Lung (tissue), 12 donors: ENCODE results near the gene ABCB8. TPM values are rescaled to one million over a fixed set of nuclear protein-coding genes. Genes with fewer than 3 reads are reported as not detected.

Source experiments
- ATAC-seq: fragments of 200-7000 bp; cut with Tn5 transposase; one replicate; pipeline ENCODE4 v1.9.1; 2020; ENCODE audit warnings: moderate number of reproducible peaks; ENCODE audit not compliant: insufficient read depth, low FRiP score
- DNase-seq, 3 donors: peaks; one replicate each; pipeline ENCODE4 v3.0.0-alpha.2; 2013 to 2017
- H3K27ac ChIP-seq, 2 donors: one replicate each; pipeline ENCODE4 v1.5.1; 2013; ENCODE audit warnings: mild to moderate bottlenecking in 2 of 2, moderate library complexity in 2 of 2, control low read depth in 1 of 2, inconsistent platforms in 1 of 2, low read depth in 1 of 2, low read length in 1 of 2
- H3K27me3 ChIP-seq, 3 donors: one replicate each; pipeline ENCODE4 v1.5.1; 2013; ENCODE audit warnings: low read length in 2 of 3; ENCODE audit not compliant: control insufficient read depth in 3 of 3, insufficient read depth in 3 of 3
- H3K36me3 ChIP-seq, 4 donors: one replicate each; pipeline ENCODE4 v1.5.1; 2013; ENCODE audit warnings: low read length in 4 of 4, mild to moderate bottlenecking in 1 of 4, moderate library complexity in 1 of 4; ENCODE audit not compliant: control insufficient read depth in 4 of 4, insufficient read depth in 4 of 4
- H3K4me1 ChIP-seq, 5 donors: one replicate each; pipeline ENCODE4 v1.5.1; 2013; ENCODE audit warnings: low read length in 5 of 5, mild to moderate bottlenecking in 2 of 5, moderate library complexity in 1 of 5; ENCODE audit not compliant: control insufficient read depth in 5 of 5, insufficient read depth in 5 of 5
- H3K4me3 ChIP-seq: one replicate; pipeline ENCODE4 v1.5.1; 2013; ENCODE audit warnings: mild to moderate bottlenecking, control low read depth, moderate library complexity
- H3K9ac ChIP-seq, 2 donors: one replicate each; pipeline ENCODE4 v1.5.1; 2013; ENCODE audit warnings: low read length in 2 of 2, control low read depth in 1 of 2; ENCODE audit not compliant: insufficient read depth in 1 of 2
- H3K9me3 ChIP-seq, 4 donors: one replicate each; pipeline ENCODE4 v1.5.1; 2013; ENCODE audit warnings: low read length in 3 of 4, mild to moderate bottlenecking in 1 of 4, moderate library complexity in 1 of 4; ENCODE audit not compliant: control insufficient read depth in 4 of 4, insufficient read depth in 3 of 4
- WGBS, 2 donors: extraction: QIAGEN DNeasy Blood & Tissue Kit; methylation state at CpG; one replicate each; pipeline ENCODE4 v1.1.7; 2013; 5-methylcytosine and 5-hydroxymethylcytosine counted together
- polyA plus RNA-seq, 2 donors: library from polyadenylated mRNA; stranded (reverse); fragments of 200-250 nt; gene quantifications; one replicate each; pipeline ENCODE4 v1.2.1, GENCODE V29; 2013
- total RNA-seq, 2 donors: library from RNA; depleted of rRNA in 1 of 2; stranded (reverse); fragments of >200 nt in 1 of 2; gene quantifications; one replicate each; pipeline ENCODE4 v1.2.1, GENCODE V29; 2014 to 2021
- TF ChIP-seq, protein P1 (sequence below): IDR thresholded peaks from 2 replicates; pipeline ENCODE4 v1.5.1; 2012; ENCODE audit warnings: mild to moderate bottlenecking; ENCODE audit errors: control extremely low read depth, extremely low read depth
- donor health status: control.
- donor health status: control.
- donor health status: Bipolar disorder and iron deficiency.
- donor health status: healthy.
- donor health status: DM: yes; HTN: yes; CAD: no.

Gene ABCB8
- total and polyA plus RNA-seq, 4 donors = 21.8 to 61.5 (median 28.8) TPM

DNA sequence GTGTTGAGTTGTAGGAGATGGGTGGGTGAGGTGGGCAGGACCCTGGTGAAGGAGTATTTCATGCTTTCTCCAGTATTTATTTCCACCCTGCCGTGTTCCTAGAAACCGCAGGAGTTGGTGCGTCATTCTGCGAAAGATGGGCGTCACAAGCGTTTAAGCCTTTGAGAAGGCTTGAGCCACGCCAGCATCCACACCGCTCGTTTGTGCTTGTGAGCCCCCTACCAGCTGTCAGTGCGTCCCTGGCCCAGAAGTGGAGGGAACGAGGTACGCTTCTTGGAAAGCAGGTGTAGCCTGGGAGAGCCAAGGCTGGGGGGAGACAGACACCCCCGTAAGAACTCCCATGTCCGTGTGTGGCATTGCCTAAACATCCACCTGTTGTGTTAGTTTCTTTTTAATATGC lies 63.7 kb downstream of the ABCB8 start:
- WGBS, 2 donors = 90 to 92% methylated on average over 14 of the region's 14 CpGs
- Histone ChIP-seq H3K4me1 (peaks cover 0 to 28% (median 12%) of the 10 kb centered on the region in 5 donors), H3K9me3 (no peaks in the 10 kb centered on the region), H3K27me3 (no peaks in the 10 kb centered on the region), H3K9ac (no peak overlapping the region), H3K4me3 (no peak overlapping the region), H3K36me3 (peaks cover 0 to 3% (median 0%) of the 10 kb centered on the region in 4 donors), H3K27ac (no peak overlapping the region)
- DNase-seq (no peak), ATAC-seq (no peak)
- TF ChIP-seq, protein P1, sequence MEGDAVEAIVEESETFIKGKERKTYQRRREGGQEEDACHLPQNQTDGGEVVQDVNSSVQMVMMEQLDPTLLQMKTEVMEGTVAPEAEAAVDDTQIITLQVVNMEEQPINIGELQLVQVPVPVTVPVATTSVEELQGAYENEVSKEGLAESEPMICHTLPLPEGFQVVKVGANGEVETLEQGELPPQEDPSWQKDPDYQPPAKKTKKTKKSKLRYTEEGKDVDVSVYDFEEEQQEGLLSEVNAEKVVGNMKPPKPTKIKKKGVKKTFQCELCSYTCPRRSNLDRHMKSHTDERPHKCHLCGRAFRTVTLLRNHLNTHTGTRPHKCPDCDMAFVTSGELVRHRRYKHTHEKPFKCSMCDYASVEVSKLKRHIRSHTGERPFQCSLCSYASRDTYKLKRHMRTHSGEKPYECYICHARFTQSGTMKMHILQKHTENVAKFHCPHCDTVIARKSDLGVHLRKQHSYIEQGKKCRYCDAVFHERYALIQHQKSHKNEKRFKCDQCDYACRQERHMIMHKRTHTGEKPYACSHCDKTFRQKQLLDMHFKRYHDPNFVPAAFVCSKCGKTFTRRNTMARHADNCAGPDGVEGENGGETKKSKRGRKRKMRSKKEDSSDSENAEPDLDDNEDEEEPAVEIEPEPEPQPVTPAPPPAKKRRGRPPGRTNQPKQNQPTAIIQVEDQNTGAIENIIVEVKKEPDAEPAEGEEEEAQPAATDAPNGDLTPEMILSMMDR = no peak

DNA sequence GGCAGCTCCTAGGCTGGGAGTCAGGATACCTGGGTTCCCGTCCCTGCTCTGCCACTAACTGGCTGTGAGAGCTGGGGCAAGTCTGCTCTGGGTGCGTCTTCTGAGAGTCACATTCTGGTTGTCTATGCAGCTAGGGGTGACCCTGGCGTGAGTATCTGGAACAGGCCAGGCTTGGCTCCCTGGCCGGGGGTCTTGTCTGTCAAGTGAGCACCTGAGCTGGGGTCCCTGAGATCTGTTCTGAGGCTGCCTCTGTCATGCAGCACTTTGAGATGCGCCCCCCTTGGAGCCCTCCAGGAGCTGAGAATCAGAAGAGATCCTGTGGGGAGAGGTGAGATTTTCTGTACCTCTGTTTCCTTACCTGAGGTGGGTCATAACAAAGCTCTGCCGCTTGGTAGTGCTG lies 65.5 kb downstream of the ABCB8 start:
- WGBS, 2 donors = 93 to 94% methylated on average over 6 of the region's 6 CpGs
- TF ChIP-seq, protein P1 = no peak
- no peak overlapping the region for H3K9ac ChIP-seq
- ATAC-seq (no peak), DNase-seq (no peak)
- H3K9me3 ChIP-seq = no peaks in the 10 kb centered on the region
- no peaks in the 10 kb centered on the region for H3K27me3 ChIP-seq
- H3K27ac ChIP-seq = no peak overlapping the region
- peaks cover 0 to 3% (median 0%) of the 10 kb centered on the region in 4 donors for H3K36me3 ChIP-seq
- H3K4me3 ChIP-seq = no peak overlapping the region
- peaks cover 0 to 15% (median 12%) of the 10 kb centered on the region in 5 donors for H3K4me1 ChIP-seq

DNA sequence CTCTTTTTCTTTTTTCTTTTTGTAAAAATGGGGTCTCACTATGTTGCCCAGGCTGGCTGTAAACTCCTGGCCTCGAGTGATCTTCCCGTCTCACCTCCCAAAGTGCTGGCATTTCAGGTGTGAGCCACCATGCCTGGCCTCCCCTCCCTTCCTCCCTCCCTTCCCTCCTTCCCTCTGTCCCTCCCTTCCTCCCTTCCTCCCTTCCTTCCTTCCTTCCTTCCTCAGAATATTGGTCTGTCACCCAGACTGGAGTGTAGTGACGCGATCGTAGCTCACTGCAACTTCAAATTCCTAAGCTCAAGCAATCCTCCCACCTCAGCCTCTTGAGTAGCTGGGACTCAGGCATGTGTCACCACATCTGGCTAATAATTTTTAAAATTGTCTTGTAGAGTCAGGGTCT lies 66.4 kb downstream of the ABCB8 start:
- ATAC-seq = no peak

More for the DNA sequence above, 66.4 kb downstream of the ABCB8 start:
- WGBS, 2 donors = 67 to 69% methylated on average over 5 of the region's 5 CpGs
- no peaks in the 10 kb centered on the region for H3K9me3 ChIP-seq
- H3K27me3 ChIP-seq = no peaks in the 10 kb centered on the region
- no peak overlapping the region for H3K27ac ChIP-seq
- no peak overlapping the region for H3K4me3 ChIP-seq
- TF ChIP-seq, protein P1 = no peak
- no peak for DNase-seq
- H3K9ac ChIP-seq = no peak overlapping the region
- H3K4me1 ChIP-seq = peaks cover 0 to 13% (median 5%) of the 10 kb centered on the region in 5 donors
- peaks cover 0 to 3% (median 0%) of the 10 kb centered on the region in 4 donors for H3K36me3 ChIP-seq
